Tibial nerve (tissue), 3 donors: Measurements from ENCODE around the gene TUSC1.

ENCODE experiments used
- POLR2A ChIP-seq, 2 donors: fragments of 450-650 bp; IDR thresholded peaks; one replicate each; pipeline ENCODE4 v1.6.1; 2017; ENCODE audit warnings: antibody characterized with exemption in 2 of 2, mild to moderate bottlenecking in 2 of 2, moderate library complexity in 2 of 2
- TF ChIP-seq, protein P1 (sequence below), 5 experiments: fragments of 200-600 bp in 3 of 5; fragments of 450-650 bp in 2 of 5; sonication (generic) in 3 of 5; IDR thresholded peaks; one replicate each; pipeline ENCODE4 v1.5.1; 2016 to 2019; ENCODE audit warnings: antibody characterized with exemption in 5 of 5, mild to moderate bottlenecking in 3 of 5, moderate library complexity in 2 of 5

DNA sequence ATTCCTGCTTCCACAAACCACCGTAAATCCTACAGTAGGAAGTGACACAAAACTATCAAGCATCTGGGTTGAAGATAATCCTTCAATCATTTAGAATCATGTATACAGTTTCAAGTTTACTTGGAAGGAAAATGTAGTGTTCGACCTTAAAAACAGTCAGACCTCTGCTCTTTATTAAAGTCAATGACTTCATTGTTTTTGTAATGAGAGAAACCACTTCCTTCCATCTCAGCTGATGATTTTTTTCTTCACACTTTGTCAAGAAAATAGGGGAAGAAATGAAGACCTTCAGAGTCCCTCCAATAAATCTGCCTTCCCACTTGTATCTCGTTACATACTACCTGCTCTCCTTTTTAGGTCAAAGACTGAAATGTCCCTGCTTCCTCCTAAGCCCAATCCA is 30.1 kb downstream of the TUSC1 start:
- TF ChIP-seq, protein P1, sequence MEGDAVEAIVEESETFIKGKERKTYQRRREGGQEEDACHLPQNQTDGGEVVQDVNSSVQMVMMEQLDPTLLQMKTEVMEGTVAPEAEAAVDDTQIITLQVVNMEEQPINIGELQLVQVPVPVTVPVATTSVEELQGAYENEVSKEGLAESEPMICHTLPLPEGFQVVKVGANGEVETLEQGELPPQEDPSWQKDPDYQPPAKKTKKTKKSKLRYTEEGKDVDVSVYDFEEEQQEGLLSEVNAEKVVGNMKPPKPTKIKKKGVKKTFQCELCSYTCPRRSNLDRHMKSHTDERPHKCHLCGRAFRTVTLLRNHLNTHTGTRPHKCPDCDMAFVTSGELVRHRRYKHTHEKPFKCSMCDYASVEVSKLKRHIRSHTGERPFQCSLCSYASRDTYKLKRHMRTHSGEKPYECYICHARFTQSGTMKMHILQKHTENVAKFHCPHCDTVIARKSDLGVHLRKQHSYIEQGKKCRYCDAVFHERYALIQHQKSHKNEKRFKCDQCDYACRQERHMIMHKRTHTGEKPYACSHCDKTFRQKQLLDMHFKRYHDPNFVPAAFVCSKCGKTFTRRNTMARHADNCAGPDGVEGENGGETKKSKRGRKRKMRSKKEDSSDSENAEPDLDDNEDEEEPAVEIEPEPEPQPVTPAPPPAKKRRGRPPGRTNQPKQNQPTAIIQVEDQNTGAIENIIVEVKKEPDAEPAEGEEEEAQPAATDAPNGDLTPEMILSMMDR (IDR thresholded peaks at IDR 0.05) = no peak
- TF ChIP-seq POLR2A (IDR thresholded peaks at IDR 0.05) = no peak
